IMR-90 (cell line): ENCODE data around the gene NUP54. TPM values are rescaled to one million over a fixed set of nuclear protein-coding genes. Genes with fewer than 3 reads are reported as not detected.

Source experiments
- ATAC-seq: fragments of 200-7000 bp; cut with Tn5 transposase; 2 replicates; pipeline ENCODE4 v1.9.1; 2020; ENCODE audit warnings: low read depth, mild to moderate bottlenecking, moderate library complexity
- BruUV-seq: library from RNA; stranded (reverse); fragments of 400-500 nt; replicated peaks from 2 replicates; lab custom pipeline; 2021; lab: Mats Ljungman, UMichigan
- CTCF ChIA-PET: fragments of 300-600 bp; formaldehyde crosslinking; extraction: SDS; loops from one replicate; lab custom pipeline; 2021; ENCODE audit warnings: antibody characterized with exemption; lab: Yijun Ruan, JAX
- POLR2A ChIA-PET: fragments of 300-600 bp; sonication (Branson Sonifier 250); formaldehyde crosslinking; loops from one replicate; lab custom pipeline; 2022; ENCODE audit warnings: antibody characterized with exemption; ENCODE audit not compliant: unreplicated experiment; lab: Charles Lee
- DNase-seq: peaks from one replicate; pipeline ENCODE4 v3.0.0; 2013
- H2AFZ ChIP-seq: replicated peaks from 2 replicates; pipeline ENCODE3; 2013; ENCODE audit warnings: low read length, mild to moderate bottlenecking; ENCODE audit not compliant: poor library complexity
- H2AK5ac ChIP-seq: 2 replicates; pipeline ENCODE4 v1.6.1; 2013; ENCODE audit warnings: low read depth, low read length, inconsistent platforms
- H2AK9ac ChIP-seq: replicated peaks from 2 replicates; pipeline ENCODE3; 2013; ENCODE audit warnings: mild to moderate bottlenecking, low read depth, low read length, moderate library complexity; ENCODE audit not compliant: poor library complexity
- H2BK120ac ChIP-seq: 2 replicates; pipeline ENCODE4 v1.6.1; 2013; ENCODE audit warnings: low read depth, low read length, inconsistent platforms
- H2BK15ac ChIP-seq: 3 replicates; pipeline ENCODE4 v1.6.1; 2013; ENCODE audit warnings: low read depth, low read length, inconsistent platforms
- H2BK20ac ChIP-seq: 2 replicates; pipeline ENCODE4 v1.6.1; 2013; ENCODE audit warnings: low read depth, mild to moderate bottlenecking, inconsistent platforms, low read length, moderate library complexity
- H2BK5ac ChIP-seq: 2 replicates; pipeline ENCODE4 v1.6.1; 2013; ENCODE audit warnings: mild to moderate bottlenecking, low read depth, low read length, inconsistent platforms; ENCODE audit not compliant: poor library complexity, severe bottlenecking
- H3K14ac ChIP-seq: replicated peaks from 2 replicates; pipeline ENCODE4 v1.6.1; 2013; ENCODE audit warnings: low read depth, low read length, inconsistent platforms
- H3K18ac ChIP-seq: 2 replicates; pipeline ENCODE4 v1.6.1; 2013; ENCODE audit warnings: low read depth, low read length, control low read depth
- H3K23ac ChIP-seq: 2 replicates; pipeline ENCODE4 v1.6.1; 2013; ENCODE audit warnings: low read depth, low read length, inconsistent platforms
- H3K27ac ChIP-seq: 2 replicates; pipeline ENCODE4 v1.5.1; 2013; ENCODE audit warnings: mild to moderate bottlenecking, control low read depth, low read length; ENCODE audit not compliant: insufficient read depth
- H3K27me3 ChIP-seq: 2 replicates; pipeline ENCODE4 v1.6.1; 2013; ENCODE audit warnings: low read length; ENCODE audit not compliant: control insufficient read depth, insufficient read depth
- H3K36me3 ChIP-seq: 2 replicates; pipeline ENCODE4 v1.6.1; 2013; ENCODE audit warnings: low read length, mixed read lengths; ENCODE audit not compliant: control insufficient read depth, insufficient read depth
- H3K4ac ChIP-seq: 2 replicates; pipeline ENCODE4 v1.6.1; 2013; ENCODE audit warnings: low read depth, low read length, inconsistent platforms
- H3K4me1 ChIP-seq: 2 replicates; pipeline ENCODE4 v1.6.1; 2013; ENCODE audit warnings: low read length, mixed read lengths; ENCODE audit not compliant: control insufficient read depth, insufficient read depth
- H3K4me2 ChIP-seq: 2 replicates; pipeline ENCODE4 v1.6.1; 2013; ENCODE audit warnings: low read depth, mild to moderate bottlenecking, control low read depth, low read length, moderate library complexity
- H3K4me3 ChIP-seq: 2 replicates; pipeline ENCODE4 v1.5.1; 2013; ENCODE audit warnings: low read depth, mild to moderate bottlenecking, control low read depth, low read length, moderate library complexity; ENCODE audit not compliant: insufficient read depth
- H3K56ac ChIP-seq: 2 replicates; pipeline ENCODE4 v1.6.1; 2013; ENCODE audit warnings: low read length, inconsistent platforms; ENCODE audit not compliant: insufficient read depth; ENCODE audit errors: extremely low read depth
- H3K79me1 ChIP-seq, 2 experiments: 2 replicates each; pipeline ENCODE4 v1.6.1; 2013; ENCODE audit warnings: low read length in 2 of 2, inconsistent platforms in 1 of 2, low read depth in 1 of 2
- H3K9ac ChIP-seq: 2 replicates; pipeline ENCODE4 v1.6.1; 2013; ENCODE audit warnings: low read depth, low read length, control low read depth
- H3K9me1 ChIP-seq: 2 replicates; pipeline ENCODE4 v1.6.1; 2013; ENCODE audit warnings: low read length, inconsistent platforms; ENCODE audit not compliant: insufficient read depth
- H3K9me3 ChIP-seq: 2 replicates; pipeline ENCODE4 v1.6.1; 2013; ENCODE audit warnings: low read length; ENCODE audit not compliant: control insufficient read depth, insufficient read depth
- H4K20me1 ChIP-seq: 2 replicates; pipeline ENCODE4 v1.6.1; 2013; ENCODE audit warnings: low read length, inconsistent platforms; ENCODE audit not compliant: insufficient read depth
- H4K5ac ChIP-seq: 2 replicates; pipeline ENCODE4 v1.6.1; 2013; ENCODE audit warnings: mild to moderate bottlenecking, low read depth, low read length, control low read depth
- H4K8ac ChIP-seq, 2 experiments: 2 replicates each; pipeline ENCODE4 v1.6.1; 2013; ENCODE audit warnings: low read depth in 2 of 2, low read length in 2 of 2, control low read depth in 1 of 2, inconsistent platforms in 1 of 2
- H4K91ac ChIP-seq: 2 replicates; pipeline ENCODE4 v1.6.1; 2013; ENCODE audit warnings: low read depth, low read length, inconsistent platforms; ENCODE audit not compliant: insufficient read depth
- BHLHE40 ChIP-seq: fragments of 150-350 bp; IDR thresholded peaks from 2 replicates; pipeline ENCODE4 v1.6.1; 2016; ENCODE audit warnings: mild to moderate bottlenecking, low read depth, low read length
- CTCF ChIP-seq: conservative IDR thresholded peaks from 2 replicates; pipeline ENCODE4 v1.5.1; 2012; ENCODE audit warnings: mild to moderate bottlenecking, low read depth, low read length, improper control_type of control experiment
- MXI1 ChIP-seq: IDR thresholded peaks from 2 replicates; pipeline ENCODE4 v1.6.1; 2012; ENCODE audit warnings: low read depth, mild to moderate bottlenecking, low read length, moderate library complexity, borderline replicate concordance
- NFE2L2 ChIP-seq: fragments of 150-350 bp; IDR thresholded peaks from 2 replicates; pipeline ENCODE4 v1.6.1; 2016; ENCODE audit warnings: low read depth, mild to moderate bottlenecking, low read length
- RAD21 ChIP-seq: IDR thresholded peaks from 2 replicates; pipeline ENCODE4 v1.6.1; 2012; ENCODE audit warnings: low read length, improper control_type of control experiment
- RFX5 ChIP-seq: IDR thresholded peaks from 2 replicates; pipeline ENCODE4 v1.8.0; 2012; ENCODE audit warnings: low read depth, mild to moderate bottlenecking, low read length, moderate library complexity
- WGBS, 2 experiments: methylation state at CpG; one replicate each; pipeline versions ENCODE4 v1.1.5 to v1.1.7; 2013; ENCODE audit warnings: missing lambda C conversion rate in 2 of 2; ENCODE audit not compliant: insufficient read length in 1 of 2; ENCODE audit errors: extremely low coverage in 2 of 2; 5-methylcytosine and 5-hydroxymethylcytosine counted together
- dilution Hi-C: fragments of 300-500 bp; cut with HindIII; formaldehyde crosslinking; loops from one replicate; pipeline ENCODE4 v1.14.3; 2018; ENCODE audit warnings: low sequenced_read_pairs; ENCODE audit not compliant: unreplicated experiment
- in situ Hi-C: fragments of 300-500 bp; cut with MboI; formaldehyde crosslinking; loops from 3 replicates; pipeline ENCODE4 v1.14.3; 2019; ENCODE audit warnings: low sequenced_read_pairs, inconsistent platforms, mixed read lengths
- intact Hi-C: fragments of 100-400 bp; cut with micrococcal nuclease; formaldehyde crosslinking; loops from 2 replicates; pipeline ENCODE4 v1.10.0; 2022
- polyA plus RNA-seq, 3 experiments: library from polyadenylated mRNA; depleted of rRNA; stranded (reverse); fragments of >200 nt; gene quantifications; 2 replicates each; pipeline ENCODE4 v1.2.3, GENCODE V29; 2012; ENCODE audit warnings: low replicate concordance in 1 of 3
- total RNA-seq: library from RNA; depleted of rRNA; stranded (reverse); fragments of >200 nt; gene quantifications from 2 replicates; pipeline ENCODE4 v1.2.3, GENCODE V29; 2012

The NUP54 gene
- total and polyA plus RNA-seq, 2 of the 4 experiments (the other 2 are of a cell fraction): 24.6 to 44.4 TPM

- Histone ChIP-seq H3K27ac (no peak overlapping the region), H3K4ac (no peak overlapping the region), H3K14ac (no peak overlapping the region), H2AK9ac (no peak overlapping the region), H3K4me2 (no peak overlapping the region), H2BK20ac (no peak overlapping the region), H3K36me3 (no peaks in the 10 kb centered on the region), H3K4me1 (no peaks in the 10 kb centered on the region), H3K9me1 (no peaks in the 10 kb centered on the region), H3K9ac (no peak overlapping the region), H4K5ac (no peak overlapping the region), H2BK15ac (no peak overlapping the region), H2AFZ (no peak overlapping the region), H3K4me3 (no peak overlapping the region), H4K8ac (no peak overlapping the region), H4K20me1 (no peaks in the 10 kb centered on the region), H2BK120ac (no peak overlapping the region), H2BK5ac (no peak overlapping the region), H3K23ac (no peak overlapping the region), H3K56ac (no peak overlapping the region), H3K79me1 (no peaks in the 10 kb centered on the region), H3K18ac (no peak overlapping the region), H3K9me3 (no peaks in the 10 kb centered on the region), H2AK5ac (no peak overlapping the region), H3K27me3 (peaks cover 7% of the 10 kb centered on the region), H4K91ac (no peak overlapping the region)
- no peak for ATAC-seq
- dilution Hi-C loops: no loop called here
- in situ Hi-C loops: loop anchor here (10.0 kb wide), 1 partner anchor 180 kb away; no protein-coding TSS in a partner anchor
- POLR2A ChIA-PET: interaction anchor here (0.5 kb wide), 1 partner anchor 241 kb away, joined by 18 read pairs; no protein-coding TSS in a partner anchor
- WGBS, 2 experiments: 86% methylated on average over 1 of the region's 4 CpGs; no CpG with 5 or more reads in 1 of the 2 experiments
- no TSS peak for BruUV-seq
- CTCF ChIA-PET: interaction anchor here (0.8 to 1.6 kb wide), 2 partner anchors 9 to 79 kb away, joined by 3 to 8 read pairs; no protein-coding TSS in a partner anchor
- DNase-seq: no peak
- TF ChIP-seq CTCF: no peak
- TF ChIP-seq RFX5: no peak
- TF ChIP-seq MXI1: no peak
- TF ChIP-seq NFE2L2: no peak
- TF ChIP-seq RAD21: no peak
- TF ChIP-seq BHLHE40: no peak
- intact Hi-C loops: no loop called here
Observed at GRCh38 chr4:76074993-76075600, 73.1 kb downstream of the NUP54 start.
